ENCODE data around the gene THSD7A.

THSD7A gene

DNA sequence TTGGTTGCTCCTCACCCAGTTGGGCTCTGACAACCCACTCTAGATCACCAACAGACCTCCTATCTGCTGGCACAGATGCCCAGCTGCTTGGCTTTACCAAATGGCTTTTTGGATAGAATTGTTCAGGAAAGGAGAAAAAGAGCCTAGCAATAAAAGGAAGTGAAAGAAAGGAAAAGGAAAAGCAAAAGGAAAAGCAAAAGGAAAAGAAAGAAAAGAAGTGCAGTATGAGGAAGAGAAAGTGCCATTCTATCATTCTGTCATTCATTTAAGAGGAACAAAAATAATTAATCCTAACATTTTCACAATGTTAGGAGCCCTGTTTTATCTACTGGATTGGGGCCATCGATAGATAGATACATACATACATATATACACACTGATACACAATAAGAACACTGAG lies 353.6 kb downstream of the THSD7A start:
- H3K27me3 ChIP-seq (ENCODE audit: insufficient read depth, low read length): no peaks in the 10 kb centered on the region
- H3K4me1 ChIP-seq (ENCODE audit: insufficient read depth, low read length): peaks cover 4% of the 10 kb centered on the region
- H3K4me3 ChIP-seq (ENCODE audit: low read length): no peak overlapping the region
- H3K9me3 ChIP-seq (ENCODE audit: low read length): no peaks in the 10 kb centered on the region
- no peak overlapping the region for H2AFZ ChIP-seq (ENCODE audit: low read depth, low read length)
- no peaks in the 10 kb centered on the region for H3K36me3 ChIP-seq (ENCODE audit: insufficient read depth, low read length)

DNA sequence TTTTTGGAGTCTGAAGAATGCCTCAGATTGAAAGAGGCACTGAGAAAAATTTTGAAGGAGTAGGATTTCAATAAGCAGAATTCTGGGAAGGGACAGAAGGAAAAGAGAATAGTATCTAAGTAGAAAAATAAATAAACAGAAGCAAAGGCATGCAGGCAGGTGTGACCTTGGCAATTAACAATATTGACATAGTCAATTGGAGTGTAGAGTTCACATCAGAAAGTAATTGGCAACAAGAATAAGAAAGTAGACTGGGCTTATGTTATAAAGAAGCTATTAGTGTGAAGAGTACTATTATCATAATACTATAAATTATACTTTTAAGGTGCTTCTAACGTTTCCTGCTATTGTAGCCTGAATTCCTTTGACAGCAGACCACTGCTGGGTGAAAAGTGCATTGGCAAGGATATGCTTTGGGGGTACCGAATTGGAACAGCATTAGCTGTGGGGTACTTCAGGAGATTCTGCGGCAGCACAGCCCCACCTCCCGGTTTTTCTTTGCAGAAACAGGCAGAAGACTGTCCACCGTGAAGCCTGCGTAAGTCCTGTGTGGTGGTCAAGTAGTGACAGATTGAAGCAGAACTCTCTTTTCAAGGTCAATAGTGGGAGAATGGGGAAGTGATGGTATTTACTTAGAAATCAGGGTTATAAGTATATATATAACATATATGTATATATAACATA lies 357.0 kb downstream of the THSD7A start:
- Histone ChIP-seq H3K9me3 (ENCODE audit: low read length) (no peaks in the 10 kb centered on the region), H3K27me3 (ENCODE audit: insufficient read depth, low read length) (no peaks in the 10 kb centered on the region), H3K4me3 (ENCODE audit: low read length) (no peak overlapping the region), H3K4me1 (ENCODE audit: insufficient read depth, low read length) (peaks cover under 1% of the 10 kb centered on the region), H3K36me3 (ENCODE audit: insufficient read depth, low read length) (no peaks in the 10 kb centered on the region), H2AFZ (ENCODE audit: low read depth, low read length) (no peak overlapping the region)

DNA sequence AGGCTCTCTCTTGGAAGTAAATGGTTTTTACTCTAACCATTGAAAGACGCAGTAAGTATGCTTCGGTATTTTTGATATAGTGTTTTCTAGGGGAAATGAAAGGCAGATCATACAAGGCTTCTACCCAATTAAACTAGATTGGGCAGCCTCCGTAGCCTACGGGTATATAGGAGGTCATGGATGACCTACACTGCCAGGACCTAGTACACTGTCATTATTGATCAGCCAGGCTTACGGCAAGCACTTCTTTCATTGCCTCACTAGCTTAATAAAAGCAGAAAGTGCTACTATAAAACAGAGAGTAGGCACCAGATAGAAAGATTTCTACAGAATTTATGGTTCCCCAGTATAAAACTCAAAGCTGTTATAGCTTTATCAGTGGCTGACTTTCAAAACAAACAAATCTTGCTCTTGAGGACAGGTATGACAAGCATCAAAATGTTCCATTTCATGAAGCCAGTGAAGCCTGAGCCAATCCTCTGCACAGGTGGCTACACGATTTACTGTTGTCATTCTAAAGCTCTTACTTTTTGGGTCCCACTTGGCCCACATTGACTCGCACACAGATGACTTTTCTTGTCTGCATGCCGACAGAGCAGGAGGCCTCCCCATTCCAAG lies 358.1 kb downstream of the THSD7A start:
- Histone ChIP-seq H3K4me3 (ENCODE audit: low read length) (no peak overlapping the region), H3K4me1 (ENCODE audit: insufficient read depth, low read length) (no peaks in the 10 kb centered on the region), H3K9me3 (ENCODE audit: low read length) (no peaks in the 10 kb centered on the region), H3K27me3 (ENCODE audit: insufficient read depth, low read length) (no peaks in the 10 kb centered on the region), H2AFZ (ENCODE audit: low read depth, low read length) (no peak overlapping the region), H3K36me3 (ENCODE audit: insufficient read depth, low read length) (no peaks in the 10 kb centered on the region)

DNA sequence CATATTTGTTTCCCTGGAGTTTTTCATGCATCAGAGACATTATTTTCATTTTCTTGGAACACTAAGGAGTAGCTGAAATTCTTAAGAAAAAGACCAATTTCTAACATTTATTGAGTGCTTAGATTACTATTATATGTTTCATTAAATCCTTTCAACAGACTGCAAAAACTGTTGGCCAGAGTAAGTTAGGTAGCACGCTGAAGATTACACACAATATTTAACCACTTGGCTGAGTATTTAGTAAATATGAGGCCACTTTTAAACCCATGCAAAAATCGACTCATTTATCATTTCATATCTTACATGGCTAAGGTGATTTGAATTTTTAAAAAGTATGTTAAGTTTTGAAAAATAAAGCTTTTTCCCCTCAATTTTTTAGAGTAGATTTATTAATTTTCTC lies 358.8 kb downstream of the THSD7A start:
- Histone ChIP-seq H3K9me3 (ENCODE audit: low read length) (no peaks in the 10 kb centered on the region), H3K4me3 (ENCODE audit: low read length) (no peak overlapping the region), H3K4me1 (ENCODE audit: insufficient read depth, low read length) (no peaks in the 10 kb centered on the region), H3K27me3 (ENCODE audit: insufficient read depth, low read length) (no peaks in the 10 kb centered on the region), H2AFZ (ENCODE audit: low read depth, low read length) (no peak overlapping the region), H3K36me3 (ENCODE audit: insufficient read depth, low read length) (no peaks in the 10 kb centered on the region)

DNA sequence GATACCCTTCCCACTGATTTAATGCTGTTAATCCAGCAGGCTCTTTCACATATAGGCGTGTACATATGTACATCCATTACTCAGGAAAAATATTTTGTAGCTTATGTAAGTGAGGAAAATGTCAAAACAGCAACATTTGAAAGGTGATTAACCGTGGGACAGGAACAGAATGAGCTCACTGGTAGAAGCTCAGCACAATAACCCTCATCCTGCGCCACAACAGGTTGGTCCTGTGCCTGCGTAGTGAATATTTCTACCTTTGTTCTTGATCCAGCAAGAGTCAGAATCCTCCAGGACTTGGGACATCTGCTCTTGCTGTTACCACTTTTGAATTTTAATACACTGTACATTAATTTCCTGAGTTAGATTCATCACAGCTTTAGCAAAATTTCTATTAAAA lies 359.4 kb downstream of the THSD7A start:
- no peaks in the 10 kb centered on the region for H3K9me3 ChIP-seq (ENCODE audit: low read length)
- H3K27me3 ChIP-seq (ENCODE audit: insufficient read depth, low read length): no peaks in the 10 kb centered on the region
- no peak overlapping the region for H3K4me3 ChIP-seq (ENCODE audit: low read length)
- H3K4me1 ChIP-seq (ENCODE audit: insufficient read depth, low read length): no peaks in the 10 kb centered on the region
- H3K36me3 ChIP-seq (ENCODE audit: insufficient read depth, low read length): no peaks in the 10 kb centered on the region
- H2AFZ ChIP-seq (ENCODE audit: low read depth, low read length): no peak overlapping the region

DNA sequence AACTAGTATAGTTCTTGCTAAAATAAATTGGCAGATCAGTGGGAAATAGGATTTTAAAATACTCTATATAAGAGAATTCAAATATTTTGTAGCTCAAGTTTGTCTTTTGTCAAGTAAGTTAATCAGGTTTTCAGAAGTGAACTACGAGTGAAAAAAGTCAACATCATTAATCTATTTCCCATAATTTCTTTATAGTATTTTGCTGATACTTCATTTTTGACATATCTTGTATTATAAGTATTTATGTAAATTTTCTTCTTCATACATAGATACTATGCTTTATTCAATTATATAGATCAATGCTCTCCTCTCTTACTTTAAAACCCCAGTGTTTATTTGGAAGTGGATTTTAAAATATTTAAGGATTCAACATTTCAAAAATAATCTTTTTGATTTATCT lies 360.7 kb downstream of the THSD7A start:
- Histone ChIP-seq H3K4me3 (ENCODE audit: low read length) (no peak overlapping the region), H2AFZ (ENCODE audit: low read depth, low read length) (no peak overlapping the region), H3K27me3 (ENCODE audit: insufficient read depth, low read length) (no peaks in the 10 kb centered on the region), H3K36me3 (ENCODE audit: insufficient read depth, low read length) (no peaks in the 10 kb centered on the region), H3K4me1 (ENCODE audit: insufficient read depth, low read length) (no peaks in the 10 kb centered on the region), H3K9me3 (ENCODE audit: low read length) (no peaks in the 10 kb centered on the region)

DNA sequence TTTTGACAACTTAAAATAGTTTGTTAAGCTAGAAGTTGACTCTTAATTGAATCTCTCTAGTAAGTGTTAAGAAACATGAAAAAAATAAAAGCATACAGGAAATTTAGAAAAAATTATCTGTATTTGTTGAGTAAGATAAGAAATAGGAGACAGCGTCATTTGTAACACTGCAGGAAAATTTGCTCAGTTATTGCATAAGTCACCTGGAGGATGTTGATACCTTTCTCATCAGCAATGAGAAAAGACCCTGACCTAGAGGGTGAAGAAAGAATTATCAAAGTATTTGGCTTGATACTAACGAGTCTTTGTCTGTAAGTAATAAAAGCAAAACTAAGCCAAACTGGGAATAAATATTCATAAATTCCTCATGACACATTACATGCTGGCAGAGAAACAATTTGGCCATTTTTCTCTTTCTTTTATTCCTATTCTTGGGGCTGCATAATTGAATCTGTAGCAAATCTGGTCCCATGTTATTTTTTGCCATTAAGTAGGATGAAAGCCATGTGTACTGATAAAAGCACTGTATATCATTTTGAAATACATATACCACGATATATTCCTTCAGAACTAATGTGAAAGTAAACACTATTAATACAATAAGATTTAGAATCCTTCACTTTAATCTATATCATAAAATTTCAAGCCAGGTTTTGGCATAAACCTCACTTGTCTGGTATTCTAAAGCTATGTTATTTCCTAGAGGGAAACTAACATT lies 362.8 kb downstream of the THSD7A start:
- no peaks in the 10 kb centered on the region for H3K27me3 ChIP-seq (ENCODE audit: insufficient read depth, low read length)
- H3K4me1 ChIP-seq (ENCODE audit: insufficient read depth, low read length): no peaks in the 10 kb centered on the region
- H3K4me3 ChIP-seq (ENCODE audit: low read length): no peak overlapping the region
- no peaks in the 10 kb centered on the region for H3K9me3 ChIP-seq (ENCODE audit: low read length)
- H2AFZ ChIP-seq (ENCODE audit: low read depth, low read length): no peak overlapping the region
- H3K36me3 ChIP-seq (ENCODE audit: insufficient read depth, low read length): no peaks in the 10 kb centered on the region

DNA sequence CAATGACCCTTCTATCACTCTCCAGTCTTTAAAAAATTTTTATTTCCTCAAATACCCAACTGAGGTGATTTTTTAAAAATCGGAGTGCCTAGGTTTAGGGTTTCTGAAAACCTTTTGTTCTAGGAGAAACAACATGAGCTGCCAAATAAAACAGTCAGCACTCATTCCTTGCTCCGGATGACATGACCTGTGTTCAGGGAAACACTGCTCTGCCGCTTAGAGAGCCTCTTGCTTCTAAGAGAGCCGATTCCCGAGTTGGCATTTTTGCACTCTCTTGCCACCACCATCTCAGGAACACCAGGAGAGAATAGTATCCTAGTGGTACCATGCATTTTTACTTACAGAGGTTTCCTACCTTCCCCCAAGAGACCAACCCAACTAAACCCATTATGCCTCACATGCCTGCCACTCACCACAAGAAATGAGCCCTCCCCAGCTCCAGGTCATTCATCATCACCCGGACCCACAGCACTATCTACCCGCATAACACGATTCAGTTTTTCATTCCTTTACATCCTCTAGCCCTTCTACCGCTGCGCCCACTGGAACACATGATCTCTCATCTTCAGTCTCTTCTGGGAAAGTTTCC lies 365.4 kb downstream of the THSD7A start:
- Histone ChIP-seq H3K36me3 (ENCODE audit: insufficient read depth, low read length) (no peaks in the 10 kb centered on the region), H3K9me3 (ENCODE audit: low read length) (no peaks in the 10 kb centered on the region), H3K27me3 (ENCODE audit: insufficient read depth, low read length) (no peaks in the 10 kb centered on the region), H3K4me1 (ENCODE audit: insufficient read depth, low read length) (no peaks in the 10 kb centered on the region), H2AFZ (ENCODE audit: low read depth, low read length) (no peak overlapping the region), H3K4me3 (ENCODE audit: low read length) (no peak overlapping the region)

DNA sequence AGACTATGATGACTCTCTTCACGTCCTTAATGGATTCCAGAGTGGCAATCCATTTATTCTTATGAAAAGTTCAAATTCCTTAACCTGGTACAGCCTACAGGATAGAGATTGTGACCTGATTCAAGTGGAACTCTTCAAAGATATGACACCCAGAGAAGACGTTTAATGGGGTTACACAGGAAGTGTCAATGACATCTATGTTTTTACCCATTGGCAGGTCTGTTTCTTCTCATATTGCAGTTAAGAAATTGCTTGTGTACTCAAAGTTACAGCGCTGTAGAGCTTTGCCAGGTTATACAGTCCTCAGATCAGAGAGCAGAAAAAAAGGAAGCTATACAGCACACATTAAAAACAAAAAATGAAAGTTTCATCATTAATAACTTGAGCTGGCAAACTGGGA lies 367.4 kb downstream of the THSD7A start:
- Histone ChIP-seq H3K4me3 (ENCODE audit: low read length) (no peak overlapping the region), H2AFZ (ENCODE audit: low read depth, low read length) (no peak overlapping the region), H3K27me3 (ENCODE audit: insufficient read depth, low read length) (no peaks in the 10 kb centered on the region), H3K9me3 (ENCODE audit: low read length) (no peaks in the 10 kb centered on the region), H3K36me3 (ENCODE audit: insufficient read depth, low read length) (no peaks in the 10 kb centered on the region), H3K4me1 (ENCODE audit: insufficient read depth, low read length) (no peaks in the 10 kb centered on the region)

DNA sequence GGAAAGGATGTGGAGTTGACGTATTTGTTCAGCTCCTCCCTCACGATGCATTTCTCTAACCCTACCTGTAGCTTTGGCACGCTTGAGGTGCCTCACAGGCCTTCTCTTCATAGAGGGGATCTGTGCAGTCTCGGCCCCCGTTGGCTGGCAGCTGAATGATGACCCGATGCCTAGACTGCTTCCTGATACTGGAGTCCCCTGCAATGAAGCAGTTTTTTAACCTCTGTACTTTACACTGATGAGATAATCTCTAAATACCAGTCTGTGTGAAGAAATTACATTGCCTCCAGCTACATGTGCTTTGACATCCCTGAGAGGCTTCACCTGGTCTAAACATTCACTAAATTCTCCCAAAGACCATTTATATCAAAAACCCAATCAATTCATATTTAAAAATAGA lies 370.1 kb downstream of the THSD7A start:
- Histone ChIP-seq H3K4me1 (ENCODE audit: insufficient read depth, low read length) (peaks cover 5% of the 10 kb centered on the region), H3K4me3 (ENCODE audit: low read length) (no peak overlapping the region), H3K9me3 (ENCODE audit: low read length) (no peaks in the 10 kb centered on the region), H3K27me3 (ENCODE audit: insufficient read depth, low read length) (no peaks in the 10 kb centered on the region), H3K36me3 (ENCODE audit: insufficient read depth, low read length) (no peaks in the 10 kb centered on the region), H2AFZ (ENCODE audit: low read depth, low read length) (no peak overlapping the region)

DNA sequence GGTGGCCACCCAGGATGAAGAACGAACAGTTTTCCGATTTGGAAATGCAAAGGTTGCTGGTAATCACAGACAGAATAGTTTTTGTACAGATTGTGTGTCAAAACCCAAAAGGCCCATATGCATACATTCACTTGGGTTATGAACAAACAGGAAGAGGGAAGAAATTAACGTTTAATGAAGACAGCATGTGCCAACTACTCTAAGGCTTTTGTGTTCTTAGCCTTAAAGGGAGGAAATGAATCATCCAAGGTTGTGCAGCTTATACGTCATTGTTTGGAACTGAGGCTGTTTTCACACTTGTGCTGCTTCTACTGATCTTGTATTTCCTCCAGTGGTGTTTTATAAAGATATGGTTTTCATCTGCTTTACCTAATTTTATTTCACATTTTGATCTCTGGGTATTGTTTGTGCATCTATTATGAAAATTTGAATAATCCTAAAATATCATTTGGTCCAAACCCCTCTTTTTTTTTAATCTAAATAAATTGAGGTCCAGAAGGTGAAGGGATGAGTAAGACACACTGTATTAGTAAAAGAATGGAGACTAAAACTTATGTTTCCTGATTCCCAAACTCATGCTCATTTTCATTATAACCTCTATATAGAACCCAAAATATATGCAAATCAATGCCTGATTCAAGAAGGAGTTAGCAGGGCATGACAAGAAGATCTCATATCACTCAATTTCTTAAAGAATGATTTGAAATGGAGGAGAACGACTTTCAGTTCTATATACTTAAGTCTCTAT lies 373.1 kb downstream of the THSD7A start:
- no peaks in the 10 kb centered on the region for H3K36me3 ChIP-seq (ENCODE audit: insufficient read depth, low read length)
- no peak overlapping the region for H3K4me3 ChIP-seq (ENCODE audit: low read length)
- peaks cover 5% of the 10 kb centered on the region for H3K4me1 ChIP-seq (ENCODE audit: insufficient read depth, low read length)
- no peaks in the 10 kb centered on the region for H3K9me3 ChIP-seq (ENCODE audit: low read length)
- H3K27me3 ChIP-seq (ENCODE audit: insufficient read depth, low read length): no peaks in the 10 kb centered on the region
- no peak overlapping the region for H2AFZ ChIP-seq (ENCODE audit: low read depth, low read length)

DNA sequence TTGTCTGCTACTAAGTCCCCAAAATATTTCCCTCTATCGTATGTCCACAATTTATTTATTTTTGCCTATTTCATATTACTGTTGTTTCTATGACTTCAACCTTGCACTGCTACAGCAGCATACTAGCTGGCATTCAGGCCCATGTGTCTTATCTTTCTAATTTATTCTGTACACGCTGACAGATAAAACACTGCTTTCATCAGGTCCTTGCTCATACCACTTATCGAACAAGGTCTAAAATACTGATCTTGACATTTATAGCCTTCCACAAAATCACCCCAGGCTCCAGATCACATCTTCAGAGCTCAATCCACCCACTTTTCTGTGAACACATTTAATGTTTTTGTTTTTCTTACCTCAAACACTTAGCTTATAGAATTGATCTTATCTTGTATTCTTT lies 374.6 kb downstream of the THSD7A start:
- H3K4me1 ChIP-seq (ENCODE audit: insufficient read depth, low read length): peaks cover 5% of the 10 kb centered on the region
- no peaks in the 10 kb centered on the region for H3K27me3 ChIP-seq (ENCODE audit: insufficient read depth, low read length)
- H3K4me3 ChIP-seq (ENCODE audit: low read length): no peak overlapping the region
- H3K36me3 ChIP-seq (ENCODE audit: insufficient read depth, low read length): no peaks in the 10 kb centered on the region
- no peak overlapping the region for H2AFZ ChIP-seq (ENCODE audit: low read depth, low read length)
- no peaks in the 10 kb centered on the region for H3K9me3 ChIP-seq (ENCODE audit: low read length)

DNA sequence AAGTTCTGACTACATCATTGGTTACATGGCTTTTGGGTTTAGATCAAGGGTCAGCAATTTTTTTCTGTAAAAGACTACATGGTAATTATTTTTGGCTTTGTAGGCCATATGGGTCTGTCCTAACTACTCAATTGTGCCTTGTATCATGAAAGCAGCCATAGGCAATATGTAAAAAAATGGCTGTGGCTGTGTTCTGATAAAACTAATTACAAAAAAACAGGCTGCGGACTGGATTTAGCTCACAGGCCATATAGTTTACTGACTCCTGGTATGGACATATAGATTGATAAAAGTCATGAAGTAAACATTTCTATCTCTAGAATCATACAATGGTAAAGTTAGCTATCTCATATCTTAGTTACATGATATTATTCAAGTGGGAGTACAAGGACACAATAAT lies 375.4 kb downstream of the THSD7A start:
- no peak overlapping the region for H3K4me3 ChIP-seq (ENCODE audit: low read length)
- H3K9me3 ChIP-seq (ENCODE audit: low read length): no peaks in the 10 kb centered on the region
- peaks cover 5% of the 10 kb centered on the region for H3K4me1 ChIP-seq (ENCODE audit: insufficient read depth, low read length)
- H3K27me3 ChIP-seq (ENCODE audit: insufficient read depth, low read length): no peaks in the 10 kb centered on the region
- H3K36me3 ChIP-seq (ENCODE audit: insufficient read depth, low read length): no peaks in the 10 kb centered on the region
- no peak overlapping the region for H2AFZ ChIP-seq (ENCODE audit: low read depth, low read length)

All from neuron (in vitro differentiated cells).